GM12878 (cell line): ENCODE measurements around the gene HSP90AA1. TPM values are rescaled to one million over a fixed set of nuclear protein-coding genes. Genes with fewer than 3 reads are reported as not detected.

Experiments
- ATAC-seq: fragments of 200-7000 bp; cut with Tn5 transposase; 3 replicates; pipeline ENCODE4 v1.9.1; 2020; ENCODE audit warnings: mild to moderate bottlenecking, moderate library complexity
- BruUV-seq: library from RNA; stranded (reverse); fragments of 400-500 nt; replicated peaks from 2 replicates; lab custom pipeline; 2021; lab: Mats Ljungman, UMichigan
- CTCF ChIA-PET: fragments of 300-600 bp; sonication (Branson Sonifier 250); formaldehyde crosslinking; extraction: SDS; loops from one replicate; lab custom pipeline; 2021; ENCODE audit warnings: inconsistent platforms; lab: Yijun Ruan, JAX
- POLR2A ChIA-PET: fragments of 350-600 bp; formaldehyde crosslinking; extraction: SDS; loops from one replicate; lab custom pipeline; 2021; ENCODE audit warnings: inconsistent platforms; lab: Charles Lee
- RAD21 ChIA-PET: fragments of 300-600 bp; sonication (Branson Sonifier 250); formaldehyde crosslinking; loops from one replicate; lab custom pipeline; 2023; ENCODE audit warnings: antibody characterized with exemption; ENCODE audit not compliant: unreplicated experiment; lab: Charles Lee
- SMC1A ChIA-PET: fragments of 300-600 bp; sonication (Branson Sonifier 250); formaldehyde crosslinking; loops from one replicate; lab custom pipeline; 2023; ENCODE audit not compliant: unreplicated experiment, uncharacterized antibody; lab: Charles Lee
- DNase-seq: peaks from one replicate; pipeline ENCODE4 v3.0.0-alpha.2; 2011; ENCODE audit warnings: low read depth, low spot score
- FAIRE-seq: peaks from 3 replicates; lab custom pipeline; 2011; peaks lifted over from hg19 to GRCh38; lab: Jason Lieb, UNC
- H2AFZ ChIP-seq: 2 replicates; pipeline ENCODE4 v1.6.0; 2011; ENCODE audit warnings: low read depth, low read length, control low read depth; ENCODE audit not compliant: control insufficient read depth
- H3K27ac ChIP-seq: 2 replicates; pipeline ENCODE4 v1.5.1; 2011; ENCODE audit warnings: control low read depth; ENCODE audit not compliant: control insufficient read depth, insufficient read depth
- H3K27me3 ChIP-seq, 2 experiments: replicated peaks in 1 of 2; 2 replicates each; pipeline versions ENCODE4 v1.6.0 to v1.6.1; 2011; ENCODE audit warnings: low read length in 1 of 2; ENCODE audit not compliant: control insufficient read depth in 2 of 2, insufficient read depth in 2 of 2
- H3K36me3 ChIP-seq, 2 experiments: 2 replicates each; pipeline ENCODE4 v1.5.1; 2011; ENCODE audit warnings: low read length in 1 of 2; ENCODE audit not compliant: control insufficient read depth in 2 of 2, insufficient read depth in 2 of 2
- H3K4me1 ChIP-seq: 2 replicates; pipeline ENCODE4 v1.6.1; 2011; ENCODE audit warnings: mild to moderate bottlenecking, low read length, moderate library complexity, mixed read lengths; ENCODE audit not compliant: control insufficient read depth, insufficient read depth
- H3K4me2 ChIP-seq: 2 replicates; pipeline ENCODE4 v1.6.0; 2011; ENCODE audit warnings: control low read depth; ENCODE audit not compliant: control insufficient read depth, insufficient read depth
- H3K4me3 ChIP-seq: fragments of 200-600 bp; sonication (generic); 2 replicates; pipeline ENCODE4 v1.5.1; 2016
- H3K79me2 ChIP-seq: 2 replicates; pipeline ENCODE4 v1.6.0; 2011; ENCODE audit warnings: low read length; ENCODE audit not compliant: control insufficient read depth, insufficient read depth
- H3K9ac ChIP-seq: 2 replicates; pipeline ENCODE4 v1.8.0; 2011; ENCODE audit warnings: low read length, control low read depth, mixed read lengths; ENCODE audit not compliant: control insufficient read depth, insufficient read depth
- H3K9me3 ChIP-seq: replicated peaks from 3 replicates; pipeline ENCODE4 v1.5.1; 2011; ENCODE audit warnings: mild to moderate bottlenecking, low read length; ENCODE audit not compliant: control insufficient read depth, insufficient read depth
- H4K20me1 ChIP-seq: 2 replicates; pipeline ENCODE4 v1.6.0; 2011; ENCODE audit not compliant: control insufficient read depth, insufficient read depth
- ATF7 ChIP-seq: fragments of 450-650 bp; IDR thresholded peaks from 2 replicates; pipeline ENCODE4 v1.6.1; 2016; ENCODE audit warnings: low read depth, mild to moderate bottlenecking
- IKZF1 ChIP-seq: fragments of 450-650 bp; conservative IDR thresholded peaks from 2 replicates; pipeline ENCODE4 v1.6.1; 2017; ENCODE audit warnings: antibody characterized with exemption, mild to moderate bottlenecking
- POLR2A ChIP-seq: IDR thresholded peaks from 2 replicates; pipeline ENCODE4 v1.6.1; 2011; ENCODE audit warnings: low read depth, mild to moderate bottlenecking, low read length
- SMAD5 ChIP-seq: IDR thresholded peaks from 2 replicates; pipeline ENCODE4 v1.6.1; 2016; ENCODE audit warnings: antibody characterized with exemption, low read depth
- WGBS: methylation state at CpG from one replicate; pipeline ENCODE4 v1.1.6; 2016; ENCODE audit warnings: low lambda C conversion rate; ENCODE audit not compliant: insufficient replicate concordance, insufficient coverage; ENCODE audit errors: missing lambda C conversion rate; 5-methylcytosine and 5-hydroxymethylcytosine counted together
- in situ Hi-C: fragments of 300-500 bp; cut with MboI; formaldehyde crosslinking; loops from 9 replicates; pipeline ENCODE4 v1.14.3; 2018; ENCODE audit warnings: mixed read lengths
- intact Hi-C: fragments of 100-400 bp; cut with micrococcal nuclease; formaldehyde crosslinking; loops from one replicate; pipeline ENCODE4 v1.14.2; 2022; ENCODE audit not compliant: unreplicated experiment
- polyA plus RNA-seq, 11 experiments: library from polyadenylated mRNA; depleted of rRNA in 4 of 11; unstranded in 6 of 11; stranded (reverse) in 5 of 11; fragments of >200 nt; fragmentation: Nextera tagmentation in 4 of 11; fragmentation: Illumina TruSeq in 1 of 11; extraction: Ambion mirVana in 4 of 11; extraction: Trizol in 1 of 11; gene quantifications; 1 replicate in 1 of 11; 2 replicates in 10 of 11; pipeline versions ENCODE4 v1.2.1 to v1.2.3, GENCODE V29; 2011 to 2016; ENCODE audit warnings: inconsistent platforms in 2 of 11, missing spikeins in 2 of 11, low read depth in 1 of 11
- total RNA-seq, 4 experiments: library from RNA; depleted of rRNA in 3 of 4; stranded (reverse); fragments of >200 nt in 3 of 4; fragmentation: Illumina TruSeq in 1 of 4; extraction: Trizol in 1 of 4; gene quantifications; 2 replicates each; pipeline versions ENCODE4 v1.2.1 to v1.2.3, GENCODE V29; 2013 to 2021
- TF ChIP-seq, protein P1 (sequence below): fragments of 450-650 bp; formaldehyde crosslinking; IDR thresholded peaks from 2 replicates; pipeline ENCODE4 v1.4.0; 2020; ENCODE audit warnings: mild to moderate bottlenecking, moderate library complexity

HSP90AA1 gene
- total and polyA plus RNA-seq, 10 of the 15 experiments (the other 5 are each of a cell fraction or from before 2014, with no cell fraction given), result 262 to 1,315 (median 635) TPM

DNA sequence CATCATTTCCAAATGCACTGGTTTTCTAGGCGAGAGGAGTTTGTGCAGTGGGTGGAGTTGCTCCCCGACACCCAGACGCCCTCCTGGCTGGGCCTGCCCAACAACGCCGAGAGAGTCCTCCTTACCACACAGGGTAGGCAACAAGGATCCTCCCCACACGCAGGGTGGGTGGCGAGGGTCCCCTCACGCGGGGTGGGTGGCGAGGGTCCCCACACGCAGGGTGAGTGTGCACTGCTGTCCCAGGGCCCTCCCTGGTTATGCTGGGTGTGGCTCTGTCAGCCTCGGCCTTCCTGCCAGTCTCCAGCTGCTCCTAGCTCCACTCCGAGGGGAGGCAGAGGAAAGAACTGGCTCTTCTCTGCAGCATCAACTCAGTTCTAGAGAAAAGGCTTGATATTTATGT, 42.3 kb downstream of the HSP90AA1 start:
- Histone ChIP-seq H3K27ac (no peak overlapping the region), H3K36me3 (peaks cover 26 to 51% of the 10 kb centered on the region in 2 experiments), H3K27me3 (no peaks in the 10 kb centered on the region), H3K9ac (no peak overlapping the region), H3K4me3 (no peak overlapping the region), H3K4me2 (no peak overlapping the region), H3K9me3 (no peaks in the 10 kb centered on the region), H2AFZ (no peak overlapping the region), H3K79me2 (no peaks in the 10 kb centered on the region), H3K4me1 (no peaks in the 10 kb centered on the region), H4K20me1 (no peaks in the 10 kb centered on the region)
- ChIA-PET RAD21 (no interaction called here), POLR2A (no interaction called here), SMC1A (no interaction called here), CTCF (no interaction called here)
- FAIRE-seq, result no peak
- in situ Hi-C loops, result no loop called here
- BruUV-seq, result no TSS peak
- ATAC-seq, result no peak
- 100% methylated on average over 13 of the region's 13 CpGs for WGBS
- intact Hi-C loops, result no loop called here
- no peak for TF ChIP-seq IKZF1
- TF ChIP-seq SMAD5, result no peak
- no peak for DNase-seq

- in situ Hi-C loops (no loop called here), intact Hi-C loops (no loop called here)
- peaks cover 30 to 48% of the 10 kb centered on the region in 2 experiments for H3K36me3 ChIP-seq
- H3K9ac ChIP-seq, result no peak overlapping the region
- TF ChIP-seq, protein P1, sequence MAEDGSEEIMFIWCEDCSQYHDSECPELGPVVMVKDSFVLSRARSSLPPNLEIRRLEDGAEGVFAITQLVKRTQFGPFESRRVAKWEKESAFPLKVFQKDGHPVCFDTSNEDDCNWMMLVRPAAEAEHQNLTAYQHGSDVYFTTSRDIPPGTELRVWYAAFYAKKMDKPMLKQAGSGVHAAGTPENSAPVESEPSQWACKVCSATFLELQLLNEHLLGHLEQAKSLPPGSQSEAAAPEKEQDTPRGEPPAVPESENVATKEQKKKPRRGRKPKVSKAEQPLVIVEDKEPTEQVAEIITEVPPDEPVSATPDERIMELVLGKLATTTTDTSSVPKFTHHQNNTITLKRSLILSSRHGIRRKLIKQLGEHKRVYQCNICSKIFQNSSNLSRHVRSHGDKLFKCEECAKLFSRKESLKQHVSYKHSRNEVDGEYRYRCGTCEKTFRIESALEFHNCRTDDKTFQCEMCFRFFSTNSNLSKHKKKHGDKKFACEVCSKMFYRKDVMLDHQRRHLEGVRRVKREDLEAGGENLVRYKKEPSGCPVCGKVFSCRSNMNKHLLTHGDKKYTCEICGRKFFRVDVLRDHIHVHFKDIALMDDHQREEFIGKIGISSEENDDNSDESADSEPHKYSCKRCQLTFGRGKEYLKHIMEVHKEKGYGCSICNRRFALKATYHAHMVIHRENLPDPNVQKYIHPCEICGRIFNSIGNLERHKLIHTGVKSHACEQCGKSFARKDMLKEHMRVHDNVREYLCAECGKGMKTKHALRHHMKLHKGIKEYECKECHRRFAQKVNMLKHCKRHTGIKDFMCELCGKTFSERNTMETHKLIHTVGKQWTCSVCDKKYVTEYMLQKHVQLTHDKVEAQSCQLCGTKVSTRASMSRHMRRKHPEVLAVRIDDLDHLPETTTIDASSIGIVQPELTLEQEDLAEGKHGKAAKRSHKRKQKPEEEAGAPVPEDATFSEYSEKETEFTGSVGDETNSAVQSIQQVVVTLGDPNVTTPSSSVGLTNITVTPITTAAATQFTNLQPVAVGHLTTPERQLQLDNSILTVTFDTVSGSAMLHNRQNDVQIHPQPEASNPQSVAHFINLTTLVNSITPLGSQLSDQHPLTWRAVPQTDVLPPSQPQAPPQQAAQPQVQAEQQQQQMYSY (CRISPR knock-in tag), result no peak
- TF ChIP-seq POLR2A, result 0 out of 2 replicates have a peak, but pooled peaks have one; percentile 4
- no peak for TF ChIP-seq ATF7
- H3K9me3 ChIP-seq, result no peaks in the 10 kb centered on the region
- no peaks in the 10 kb centered on the region for H3K27me3 ChIP-seq
- no peak overlapping the region for H3K4me3 ChIP-seq
- H3K79me2 ChIP-seq, result no peaks in the 10 kb centered on the region
- no peaks in the 10 kb centered on the region for H4K20me1 ChIP-seq
- FAIRE-seq, result no peak
- no peak for DNase-seq
- no peak for ATAC-seq
- no peak overlapping the region for H3K4me2 ChIP-seq
- no peak overlapping the region for H2AFZ ChIP-seq
- 93% methylated on average over 21 of the region's 22 CpGs for WGBS
- ChIA-PET CTCF (interaction anchor here (1.1 kb wide), 1 partner anchor 54 kb away, joined by 3 read pairs; no protein-coding TSS in a partner anchor), POLR2A (no interaction called here), RAD21 (interaction anchor here (0.5 to 0.7 kb wide), 2 partner anchors 72 to 114 kb away, joined by 3 read pairs; no protein-coding TSS in a partner anchor), SMC1A (interaction anchor here (1.0 kb wide), 1 partner anchor 271 kb away, joined by 3 read pairs; no protein-coding TSS in a partner anchor)
- H3K4me1 ChIP-seq, result no peaks in the 10 kb centered on the region
- no TSS peak for BruUV-seq
- no peak overlapping the region for H3K27ac ChIP-seq
Measured at GRCh38 chr14:102043251-102044025, 43.4 kb downstream of the HSP90AA1 start.
